LNCAP (cell line): ENCODE data around the gene ZNF317.

ENCODE experiments used
- CTCF ChIP-seq: fragments of 450-650 bp; IDR thresholded peaks from 2 replicates; pipeline ENCODE4 v1.5.1; 2017; ENCODE audit warnings: mild to moderate bottlenecking

Gene ZNF317

DNA sequence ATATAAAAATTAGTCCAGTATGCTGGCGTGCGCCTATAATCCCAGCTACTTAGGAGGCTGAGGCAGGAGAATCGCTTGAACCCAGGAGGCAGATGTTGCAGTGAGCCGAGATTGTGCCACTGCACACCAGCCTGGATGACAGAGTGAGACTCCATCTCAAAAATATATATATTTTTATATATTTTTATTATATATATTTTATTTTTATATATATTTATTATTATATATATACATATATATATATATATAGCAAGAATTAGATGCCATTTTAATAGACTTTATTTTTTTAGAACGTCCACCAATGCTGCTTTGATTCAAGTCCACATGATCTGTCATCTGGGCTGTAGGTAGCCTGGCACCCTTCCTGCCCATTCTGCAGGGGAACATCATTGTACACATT, 35.1 kb downstream of the ZNF317 start:
- no peak for TF ChIP-seq CTCF

DNA sequence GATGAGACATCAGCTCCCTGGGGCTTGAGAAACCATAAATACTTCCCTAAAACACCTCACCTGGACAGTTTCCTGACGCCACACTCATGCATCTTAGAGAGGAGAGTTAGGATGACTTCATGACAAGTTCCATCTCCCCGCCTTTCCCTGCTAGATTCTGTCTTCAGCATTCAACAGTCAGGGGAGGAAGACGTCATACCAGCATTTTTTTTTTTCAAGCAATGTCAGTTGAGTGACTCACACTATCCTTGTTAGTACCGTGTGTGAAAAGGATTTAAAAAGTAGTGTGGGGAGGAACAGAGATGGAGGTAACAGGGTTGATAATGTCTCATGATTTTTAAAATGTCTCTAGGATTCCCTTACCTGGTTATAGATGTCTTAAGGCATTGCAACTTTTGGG, 38.7 kb downstream of the ZNF317 start, which contains the start of gene OR7D2:
TSS of gene OR7D2 (plus strand) at position 79 of the 400 bp plus-strand sequence. CDS start 6,803 bp downstream, outside the sequence.
- TF ChIP-seq CTCF: no peak

- no peak for TF ChIP-seq CTCF
Observed at GRCh38 chr19:9183000-9183399, 42.8 kb downstream of the ZNF317 start.

- no peak for TF ChIP-seq CTCF
Observed at GRCh38 chr19:9187191-9187590, 47.0 kb downstream of the ZNF317 start.

DNA sequence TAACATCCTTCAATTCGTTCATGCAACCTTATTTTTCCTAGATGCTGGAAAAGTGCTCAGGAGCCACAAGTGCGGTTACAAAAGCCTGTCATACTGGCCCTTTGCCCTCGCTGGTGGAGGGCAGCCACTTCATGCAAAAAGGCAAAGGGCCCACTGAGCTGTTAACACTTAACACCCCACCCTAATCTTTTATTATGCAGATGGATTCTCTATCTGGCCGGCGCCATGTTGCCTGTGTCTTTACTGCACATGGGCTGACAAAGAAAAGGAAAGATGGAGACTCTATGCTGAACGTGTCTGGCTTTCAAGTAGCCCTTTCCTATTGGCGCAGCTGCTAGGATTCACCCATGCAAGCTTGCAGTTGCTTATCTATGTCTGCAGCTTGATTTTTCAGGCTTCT, 49.3 kb downstream of the ZNF317 start:
- TF ChIP-seq CTCF: no peak

- TF ChIP-seq CTCF: peak; percentile 97
Observed at GRCh38 chr19:9205501-9206113, 65.4 kb downstream of the ZNF317 start.
